Naive thymus-derived CD8-positive, alpha-beta T cell (primary cell): ENCODE measurements around the gene UGT1A4. TPM values are rescaled to one million over a fixed set of nuclear protein-coding genes. Genes with fewer than 3 reads are reported as not detected.

Source experiments
- ATAC-seq, 2 donors: fragments of 150-1000 bp; cut with Tn5 transposase in 1 of 2; sonication (Bioruptor Pico), chemical (Tn5 transposase) in 1 of 2; 1 replicate in 1 of 2; 2 replicates in 1 of 2; pipeline ENCODE4 v1.10.0; 2021; ENCODE audit warnings: mild to moderate bottlenecking in 2 of 2, moderate library complexity in 2 of 2
- POLR2A ChIA-PET: fragments of 350-600 bp; sonication (Branson Sonifier 250); formaldehyde crosslinking; loops from one replicate; lab custom pipeline; 2021; ENCODE audit warnings: antibody characterized with exemption; lab: Charles Lee
- DNase-seq, 10 donors: peaks; one replicate each; pipeline versions ENCODE4 v3.0.0 to v3.0.0-alpha.2; 2020 to 2022
- H3K27ac Mint-ChIP-seq, 10 donors: one replicate each; pipeline ENCODE4 v1.8.0; 2020 to 2022; ENCODE audit warnings: mild to moderate bottlenecking in 10 of 10, mixed read lengths in 10 of 10, moderate library complexity in 4 of 10, inconsistent platforms in 1 of 10
- H3K27me3 Mint-ChIP-seq, 5 donors: one replicate each; pipeline ENCODE4 v1.8.0; 2021 to 2022; ENCODE audit warnings: mixed read lengths in 5 of 5
- H3K36me3 Mint-ChIP-seq, 3 donors: one replicate each; pipeline ENCODE4 v1.8.0; 2020 to 2022; ENCODE audit warnings: mixed read lengths in 3 of 3, mild to moderate bottlenecking in 2 of 3, inconsistent platforms in 1 of 3
- H3K4me1 Mint-ChIP-seq, 4 donors: one replicate each; pipeline ENCODE4 v1.8.0; 2021 to 2022; ENCODE audit warnings: mixed read lengths in 4 of 4
- H3K4me3 Mint-ChIP-seq, 10 donors: one replicate each; pipeline ENCODE4 v1.8.0; 2020 to 2022; ENCODE audit warnings: mild to moderate bottlenecking in 10 of 10, mixed read lengths in 10 of 10, moderate library complexity in 6 of 10, inconsistent platforms in 1 of 10
- H3K9me3 Mint-ChIP-seq, 9 donors: one replicate each; pipeline ENCODE4 v1.8.0; 2020 to 2022; ENCODE audit warnings: mixed read lengths in 9 of 9, mild to moderate bottlenecking in 3 of 9, inconsistent platforms in 1 of 9, moderate library complexity in 1 of 9
- polyA plus RNA-seq, 3 donors: library from polyadenylated mRNA; unstranded; fragments of 300-500 nt; fragmentation: Illumina TruSeq; gene quantifications; one replicate each; pipeline ENCODE4 v1.2.3, GENCODE V29; 2021
- total RNA-seq, 8 experiments: library from RNA in 2 of 8; stranded (reverse) in 2 of 8; gene quantifications; one replicate each; pipeline ENCODE4 v1.2.3 and lab custom pipeline; 2021 to 2026

The UGT1A4 gene
- total RNA-seq (not detected), polyA plus RNA-seq (not detected), total RNA-seq (lab: John Stamatoyannopoulos, UW) (0 reads per million in 6 experiments)

- no peak for DNase-seq
- POLR2A ChIA-PET = no interaction called here
- H3K4me1 Mint-ChIP-seq = peaks cover 0 to 1% (median under 1%) of the 10 kb centered on the region in 4 donors
- ATAC-seq = no peak
- no peak within 1 kb of the TSS for H3K4me3 Mint-ChIP-seq
- no peaks in the 10 kb centered on the region for H3K36me3 Mint-ChIP-seq
- peak within 1 kb of the TSS in 1 of 10 donors; percentile 9 for H3K27ac Mint-ChIP-seq
- no peaks in the 10 kb centered on the region for H3K9me3 Mint-ChIP-seq
- H3K27me3 Mint-ChIP-seq = peaks cover 14 to 63% (median 29%) of the 10 kb centered on the region in 5 donors
Observed at GRCh38 chr2:233718552-233718951, at the start of gene UGT1A4. TSS of gene UGT1A4 (plus strand) at chr2:233718736. CDS start at chr2:233718821, 85 bp downstream.

GRCh38 chr2:233671290-233672161 is 47.0 kb upstream of the UGT1A4 start, which contains the start of gene UGT1A9:
TSS of gene UGT1A9 (plus strand) at chr2:233671898. CDS start at chr2:233671935, 37 bp downstream.
- POLR2A ChIA-PET = interaction anchor here (0.6 kb wide), 1 partner anchor 99 kb away, joined by 3 read pairs; no protein-coding TSS in a partner anchor
- H3K4me1 Mint-ChIP-seq = no peaks in the 10 kb centered on the region
- no peak within 1 kb of the TSS for H3K4me3 Mint-ChIP-seq
- no peak within 1 kb of the TSS for H3K27ac Mint-ChIP-seq
- ATAC-seq = no peak
- H3K27me3 Mint-ChIP-seq = peaks cover 12 to 36% (median 23%) of the 10 kb centered on the region in 5 donors
- peaks cover 0 to 10% (median 3%) of the 10 kb centered on the region in 9 donors for H3K9me3 Mint-ChIP-seq
- DNase-seq = no peak
- no peaks in the 10 kb centered on the region for H3K36me3 Mint-ChIP-seq

- Mint-ChIP-seq H3K36me3 (no peaks in the 10 kb centered on the region), H3K4me3 (no peak overlapping the region), H3K4me1 (no peaks in the 10 kb centered on the region), H3K9me3 (peaks cover 0 to 10% (median 3%) of the 10 kb centered on the region in 9 donors), H3K27ac (no peak overlapping the region), H3K27me3 (peaks cover 12 to 47% (median 23%) of the 10 kb centered on the region in 5 donors)
- POLR2A ChIA-PET = no interaction called here
- ATAC-seq (no peak), DNase-seq (no peak)
Observed at GRCh38 chr2:233672886-233673285, 45.6 kb upstream of the UGT1A4 start.

GRCh38 chr2:233673896-233674295 is 44.6 kb upstream of the UGT1A4 start:
- Mint-ChIP-seq H3K27me3 (peaks cover 12 to 39% (median 24%) of the 10 kb centered on the region in 5 donors), H3K9me3 (peaks cover 0 to 4% (median 0%) of the 10 kb centered on the region in 9 donors), H3K36me3 (no peaks in the 10 kb centered on the region), H3K4me3 (no peak overlapping the region), H3K4me1 (no peaks in the 10 kb centered on the region), H3K27ac (no peak overlapping the region)
- DNase-seq (no peak), ATAC-seq (no peak)
- POLR2A ChIA-PET = no interaction called here

GRCh38 chr2:233674314-233674713 is 44.2 kb upstream of the UGT1A4 start:
- Mint-ChIP-seq H3K4me1 (no peaks in the 10 kb centered on the region), H3K4me3 (no peak overlapping the region), H3K27ac (no peak overlapping the region), H3K36me3 (no peaks in the 10 kb centered on the region), H3K27me3 (peaks cover 12 to 36% (median 24%) of the 10 kb centered on the region in 5 donors), H3K9me3 (peaks cover 0 to 4% (median 0%) of the 10 kb centered on the region in 9 donors)
- POLR2A ChIA-PET = no interaction called here
- DNase-seq = no peak
- ATAC-seq = no peak

DNA sequence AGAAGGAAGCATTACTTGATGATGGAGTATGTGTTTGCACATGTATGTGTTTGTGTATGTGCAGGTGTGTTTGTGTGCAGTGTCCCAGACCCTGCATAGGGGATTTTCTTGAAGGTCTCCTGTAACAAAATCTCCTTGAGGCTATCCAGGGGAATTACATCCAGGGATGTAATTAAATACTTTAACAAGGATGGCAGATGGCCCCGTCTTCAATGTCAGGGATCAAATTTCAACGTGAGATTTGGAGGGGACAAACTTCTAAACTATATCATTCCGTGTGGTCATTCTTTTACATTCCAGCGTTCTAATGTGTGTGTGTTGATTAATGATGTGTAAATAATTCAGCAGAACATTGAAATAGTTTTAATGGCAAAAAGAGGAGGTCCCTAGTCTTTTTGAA is 43.5 kb upstream of the UGT1A4 start:
- Mint-ChIP-seq H3K4me3 (no peak overlapping the region), H3K9me3 (peaks cover 0 to 4% (median 0%) of the 10 kb centered on the region in 9 donors), H3K27me3 (peaks cover 14 to 36% (median 22%) of the 10 kb centered on the region in 5 donors), H3K36me3 (no peaks in the 10 kb centered on the region), H3K27ac (no peak overlapping the region), H3K4me1 (no peaks in the 10 kb centered on the region)
- POLR2A ChIA-PET = no interaction called here
- DNase-seq (no peak), ATAC-seq (no peak)

GRCh38 chr2:233676046-233676445 is 42.5 kb upstream of the UGT1A4 start:
- ATAC-seq (no peak), DNase-seq (no peak)
- H3K36me3 Mint-ChIP-seq = no peaks in the 10 kb centered on the region
- H3K9me3 Mint-ChIP-seq = peaks cover 0 to 1% (median 0%) of the 10 kb centered on the region in 9 donors
- H3K4me1 Mint-ChIP-seq = no peaks in the 10 kb centered on the region
- H3K27me3 Mint-ChIP-seq = peaks cover 8 to 31% (median 16%) of the 10 kb centered on the region in 5 donors
- no peak overlapping the region for H3K27ac Mint-ChIP-seq
- no peak overlapping the region for H3K4me3 Mint-ChIP-seq
- POLR2A ChIA-PET = no interaction called here

DNA sequence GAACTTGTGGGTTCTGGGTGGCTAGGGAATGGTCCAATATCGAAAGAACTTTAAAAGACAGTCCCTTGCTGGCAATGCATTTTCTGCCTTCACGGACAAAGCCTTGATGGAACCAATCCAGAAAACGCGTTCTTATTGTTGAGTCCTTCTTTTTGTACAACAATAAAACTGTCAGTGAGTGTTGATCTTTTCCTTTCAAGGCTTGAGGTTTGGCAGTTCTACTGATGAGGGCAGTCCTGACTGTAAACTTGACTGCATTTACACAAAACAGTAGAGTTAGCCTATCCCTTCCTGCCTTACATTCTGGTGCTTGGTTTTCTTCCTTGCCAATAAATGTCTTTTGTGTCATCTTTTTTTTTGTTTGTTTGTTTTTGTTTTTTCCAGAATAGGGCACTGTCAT is 39.3 kb upstream of the UGT1A4 start:
- H3K27ac Mint-ChIP-seq = no peak overlapping the region
- DNase-seq = no peak
- H3K36me3 Mint-ChIP-seq = no peaks in the 10 kb centered on the region
- peaks cover 3 to 17% (median 13%) of the 10 kb centered on the region in 5 donors for H3K27me3 Mint-ChIP-seq
- POLR2A ChIA-PET = no interaction called here
- H3K4me3 Mint-ChIP-seq = no peak overlapping the region
- no peaks in the 10 kb centered on the region for H3K9me3 Mint-ChIP-seq
- peaks cover 0 to 5% (median 0%) of the 10 kb centered on the region in 4 donors for H3K4me1 Mint-ChIP-seq
- ATAC-seq = no peak

GRCh38 chr2:233680361-233681045 is 38.0 kb upstream of the UGT1A4 start:
- peaks cover 0 to 5% (median 0%) of the 10 kb centered on the region in 4 donors for H3K4me1 Mint-ChIP-seq
- no peaks in the 10 kb centered on the region for H3K36me3 Mint-ChIP-seq
- H3K27ac Mint-ChIP-seq = no peak overlapping the region
- H3K4me3 Mint-ChIP-seq = no peak overlapping the region
- H3K9me3 Mint-ChIP-seq = no peaks in the 10 kb centered on the region
- peaks cover 3 to 17% (median 13%) of the 10 kb centered on the region in 5 donors for H3K27me3 Mint-ChIP-seq
- no peak for ATAC-seq
- POLR2A ChIA-PET = no interaction called here
- no peak for DNase-seq

DNA sequence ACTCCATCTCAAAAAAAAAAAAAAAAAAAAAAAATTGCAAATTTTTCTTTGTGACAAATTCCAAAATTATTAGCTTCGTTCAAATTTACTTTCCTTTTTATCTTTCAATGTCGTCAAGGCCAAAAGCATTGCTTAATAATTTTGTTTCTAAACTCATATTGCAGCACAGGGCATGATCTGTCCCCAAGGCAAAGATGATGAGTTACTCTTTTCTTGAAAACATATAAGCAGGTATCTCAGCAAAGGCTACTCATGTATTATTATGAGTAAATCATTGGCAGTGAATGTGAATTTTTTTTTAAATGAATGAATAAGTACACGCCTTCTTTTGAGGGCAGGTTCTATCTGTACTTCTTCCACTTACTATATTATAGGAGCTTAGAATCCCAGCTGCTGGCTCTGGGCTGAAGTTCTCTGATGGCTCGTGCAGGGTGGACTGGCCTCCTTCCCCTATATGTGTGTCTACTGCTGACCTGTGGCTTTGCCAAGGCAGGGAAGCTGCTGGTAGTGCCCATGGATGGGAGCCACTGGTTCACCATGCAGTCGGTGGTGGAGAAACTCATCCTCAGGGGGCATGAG is 36.9 kb upstream of the UGT1A4 start, which contains the start of gene UGT1A7:
TSS of gene UGT1A7 (plus strand) at position 381 of the 579 bp plus-strand sequence. CDS start at position 418, 37 bp downstream.
- Mint-ChIP-seq H3K4me3 (no peak within 1 kb of the TSS), H3K36me3 (no peaks in the 10 kb centered on the region), H3K27ac (no peak within 1 kb of the TSS), H3K4me1 (peaks cover 0 to 5% (median 0%) of the 10 kb centered on the region in 4 donors), H3K27me3 (peaks cover 6 to 15% (median 10%) of the 10 kb centered on the region in 5 donors), H3K9me3 (peaks cover 0 to 2% (median 0%) of the 10 kb centered on the region in 9 donors)
- DNase-seq (no peak), ATAC-seq (no peak)
- POLR2A ChIA-PET = no interaction called here

- no peak overlapping the region for H3K27ac Mint-ChIP-seq
- peaks cover 0 to 5% (median 0%) of the 10 kb centered on the region in 4 donors for H3K4me1 Mint-ChIP-seq
- ATAC-seq (no peak), DNase-seq (no peak)
- peaks cover 6 to 12% (median 8%) of the 10 kb centered on the region in 5 donors for H3K27me3 Mint-ChIP-seq
- H3K36me3 Mint-ChIP-seq = no peaks in the 10 kb centered on the region
- POLR2A ChIA-PET = no interaction called here
- H3K9me3 Mint-ChIP-seq = peaks cover 0 to 3% (median 0%) of the 10 kb centered on the region in 9 donors
- no peak overlapping the region for H3K4me3 Mint-ChIP-seq
Observed at GRCh38 chr2:233684640-233685039, 33.9 kb upstream of the UGT1A4 start.

DNA sequence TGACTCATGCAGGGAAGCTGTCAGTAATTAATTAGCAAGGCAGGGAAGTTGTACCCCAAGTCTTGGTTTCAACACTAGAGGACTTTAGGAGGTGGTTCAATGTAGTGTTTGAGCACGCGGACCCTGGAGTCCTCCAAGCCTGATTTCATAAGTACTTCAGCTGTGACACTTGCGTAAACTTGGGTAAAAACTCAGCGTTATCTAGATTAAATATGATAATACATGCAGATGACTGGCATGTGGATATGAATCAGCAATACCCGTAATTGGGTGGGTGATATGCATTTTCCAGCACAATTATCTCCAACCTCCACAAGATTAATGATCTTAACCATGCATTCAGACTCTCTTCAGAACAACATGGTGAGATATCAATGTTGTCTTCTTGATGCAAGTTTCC is 31.6 kb upstream of the UGT1A4 start:
- H3K9me3 Mint-ChIP-seq = peaks cover 0 to 3% (median 0%) of the 10 kb centered on the region in 9 donors
- DNase-seq = no peak
- H3K4me3 Mint-ChIP-seq = no peak overlapping the region
- H3K4me1 Mint-ChIP-seq = peaks cover 0 to 5% (median 0%) of the 10 kb centered on the region in 4 donors
- peaks cover 5 to 12% (median 6%) of the 10 kb centered on the region in 5 donors for H3K27me3 Mint-ChIP-seq
- H3K27ac Mint-ChIP-seq = no peak overlapping the region
- ATAC-seq = no peak
- no peaks in the 10 kb centered on the region for H3K36me3 Mint-ChIP-seq
- POLR2A ChIA-PET = no interaction called here
